SU-DHL-6 (cell line): ENCODE results near the gene ZNF583.

Experiments used
- H2AFZ ChIP-seq: fragments of 200-600 bp; sonication (generic); 2 replicates; pipeline ENCODE4 v1.6.1; 2014; ENCODE audit warnings: low read depth, mild to moderate bottlenecking, moderate library complexity, mixed read lengths, antibody characterized with exemption, low read length; ENCODE audit not compliant: severe bottlenecking
- H3F3A ChIP-seq: fragments of 200-600 bp; shearing (Covaris generic); 2 replicates; pipeline ENCODE4 v1.6.0; 2016; ENCODE audit warnings: antibody characterized with exemption, mild to moderate bottlenecking; ENCODE audit not compliant: insufficient read depth
- H3K27ac ChIP-seq: fragments of 200-600 bp; sonication (generic); 2 replicates; pipeline ENCODE4 v1.5.1; 2016; ENCODE audit warnings: low read depth, mild to moderate bottlenecking, low read length, moderate library complexity, mixed read lengths
- H3K27me3 ChIP-seq: fragments of 200-600 bp; sonication (generic), shearing (Covaris generic); 2 replicates; pipeline ENCODE4 v1.6.0; 2014; ENCODE audit warnings: mild to moderate bottlenecking, low read length
- H3K36me3 ChIP-seq: fragments of 200-600 bp; sonication (generic); 2 replicates; pipeline ENCODE4 v1.6.1; 2014; ENCODE audit warnings: mild to moderate bottlenecking, low read length, mixed read lengths
- H3K4me2 ChIP-seq: fragments of 300-600, 200-600 bp; shearing (Covaris generic), sonication (generic); 2 replicates; pipeline ENCODE4 v1.6.0; 2014; ENCODE audit warnings: low read length, low read depth, mild to moderate bottlenecking; ENCODE audit not compliant: poor library complexity, severe bottlenecking
- H3K4me3 ChIP-seq: fragments of 200-600 bp; sonication (generic); 2 replicates; pipeline ENCODE4 v1.5.1; 2014; ENCODE audit warnings: antibody characterized with exemption, low read length, mild to moderate bottlenecking, mixed read lengths; ENCODE audit not compliant: insufficient read depth, poor library complexity, severe bottlenecking
- H3K79me2 ChIP-seq: fragments of 200-600 bp; sonication (generic); 2 replicates; pipeline ENCODE4 v1.6.1; 2014; ENCODE audit warnings: mild to moderate bottlenecking, low read length, moderate library complexity; ENCODE audit not compliant: insufficient read depth
- H3K9ac ChIP-seq: fragments of 200-600 bp; sonication (generic); 2 replicates; pipeline ENCODE4 v1.7.0; 2014; ENCODE audit warnings: mild to moderate bottlenecking, low read length
- H3K9me2 ChIP-seq: fragments of 200-600 bp; sonication (generic); replicated peaks from 2 replicates; pipeline ENCODE4 v1.6.1; 2014; ENCODE audit warnings: low read length; ENCODE audit not compliant: insufficient read depth
- H3K9me3 ChIP-seq: fragments of 200-600 bp; sonication (generic); 2 replicates; pipeline ENCODE4 v1.6.1; 2014; ENCODE audit warnings: low read length, mixed read lengths; ENCODE audit not compliant: insufficient read depth
- H4K20me1 ChIP-seq: fragments of 200-600 bp; sonication (generic); 2 replicates; pipeline ENCODE4 v1.6.1; 2014; ENCODE audit warnings: low read depth, mild to moderate bottlenecking, antibody characterized with exemption, low read length, moderate library complexity, mixed read lengths
- EZH2phosphoT487 ChIP-seq: fragments of 200-600 bp; sonication (generic), shearing (Covaris generic); conservative IDR thresholded peaks from 2 replicates; pipeline ENCODE4 v1.6.1; 2018; ENCODE audit warnings: mild to moderate bottlenecking, antibody characterized with exemption, low read length, moderate library complexity, mixed read lengths
- TF ChIP-seq, protein P1 (sequence below): fragments of 200-600 bp; sonication (generic); IDR thresholded peaks from one replicate; pipeline ENCODE4 v1.5.1; 2017; ENCODE audit warnings: antibody characterized with exemption, mild to moderate bottlenecking, low read length, moderate library complexity; ENCODE audit not compliant: insufficient read depth, poor library complexity, severe bottlenecking

The ZNF583 gene

GRCh38 chr19:56474308-56474707, 70.2 kb downstream of the ZNF583 start:
- Histone ChIP-seq H3K4me2 (no peak overlapping the region), H3K4me3 (no peak overlapping the region), H3K79me2 (no peaks in the 10 kb centered on the region), H3K9ac (no peak overlapping the region), H3K36me3 (no peaks in the 10 kb centered on the region), H3K27me3 (no peaks in the 10 kb centered on the region), H2AFZ (no peak overlapping the region), H4K20me1 (no peaks in the 10 kb centered on the region), H3K9me2 (no peaks in the 10 kb centered on the region), H3F3A (no peaks in the 10 kb centered on the region), H3K9me3 (no peaks in the 10 kb centered on the region), H3K27ac (no peak overlapping the region)
- TF ChIP-seq EZH2phosphoT487 = no peak
- TF ChIP-seq, protein P1, sequence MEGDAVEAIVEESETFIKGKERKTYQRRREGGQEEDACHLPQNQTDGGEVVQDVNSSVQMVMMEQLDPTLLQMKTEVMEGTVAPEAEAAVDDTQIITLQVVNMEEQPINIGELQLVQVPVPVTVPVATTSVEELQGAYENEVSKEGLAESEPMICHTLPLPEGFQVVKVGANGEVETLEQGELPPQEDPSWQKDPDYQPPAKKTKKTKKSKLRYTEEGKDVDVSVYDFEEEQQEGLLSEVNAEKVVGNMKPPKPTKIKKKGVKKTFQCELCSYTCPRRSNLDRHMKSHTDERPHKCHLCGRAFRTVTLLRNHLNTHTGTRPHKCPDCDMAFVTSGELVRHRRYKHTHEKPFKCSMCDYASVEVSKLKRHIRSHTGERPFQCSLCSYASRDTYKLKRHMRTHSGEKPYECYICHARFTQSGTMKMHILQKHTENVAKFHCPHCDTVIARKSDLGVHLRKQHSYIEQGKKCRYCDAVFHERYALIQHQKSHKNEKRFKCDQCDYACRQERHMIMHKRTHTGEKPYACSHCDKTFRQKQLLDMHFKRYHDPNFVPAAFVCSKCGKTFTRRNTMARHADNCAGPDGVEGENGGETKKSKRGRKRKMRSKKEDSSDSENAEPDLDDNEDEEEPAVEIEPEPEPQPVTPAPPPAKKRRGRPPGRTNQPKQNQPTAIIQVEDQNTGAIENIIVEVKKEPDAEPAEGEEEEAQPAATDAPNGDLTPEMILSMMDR = no peak

DNA sequence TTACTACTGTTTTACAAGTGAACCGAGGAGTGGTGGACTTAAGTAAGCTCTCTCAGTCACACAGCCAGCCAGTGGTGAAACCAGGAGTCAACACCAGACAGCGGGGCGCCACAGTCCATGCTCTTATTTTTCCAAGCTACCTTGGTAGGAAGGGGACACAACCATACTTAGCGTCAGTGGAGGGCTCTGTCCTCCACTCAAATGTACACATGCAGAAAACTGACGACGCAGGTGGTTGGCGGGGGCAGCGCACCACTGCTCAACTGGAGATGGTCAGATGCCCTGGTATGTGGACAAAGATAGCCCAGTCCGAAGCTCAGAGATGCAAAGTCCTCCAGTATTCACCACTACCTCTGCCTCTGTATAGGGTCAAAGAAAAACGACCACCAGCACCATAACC, 72.0 kb downstream of the ZNF583 start:
- H3K9me2 ChIP-seq = no peaks in the 10 kb centered on the region
- no peak overlapping the region for H3K4me3 ChIP-seq
- H3K79me2 ChIP-seq = no peaks in the 10 kb centered on the region
- H3K36me3 ChIP-seq = no peaks in the 10 kb centered on the region
- H2AFZ ChIP-seq = no peak overlapping the region
- no peaks in the 10 kb centered on the region for H3F3A ChIP-seq
- H4K20me1 ChIP-seq = no peaks in the 10 kb centered on the region
- H3K4me2 ChIP-seq = no peak overlapping the region
- TF ChIP-seq, protein P1 = no peak
- no peak for TF ChIP-seq EZH2phosphoT487
- H3K9ac ChIP-seq = no peak overlapping the region
- H3K27ac ChIP-seq = no peak overlapping the region
- no peaks in the 10 kb centered on the region for H3K27me3 ChIP-seq
- H3K9me3 ChIP-seq = no peaks in the 10 kb centered on the region
